Esophagus squamous epithelium (tissue), 4 donors: ENCODE results near the gene CDYL.

ENCODE experiments used
- CTCF ChIP-seq, 6 experiments: fragments of 450-650 bp in 4 of 6; fragments of 200-600 bp in 2 of 6; sonication (generic) in 2 of 6; IDR thresholded peaks; one replicate each; pipeline ENCODE4 v1.5.1; 2016 to 2019; ENCODE audit warnings: antibody characterized with exemption in 6 of 6, mild to moderate bottlenecking in 4 of 6, moderate library complexity in 4 of 6
- POLR2A ChIP-seq, 4 donors: fragments of 450-650 bp; IDR thresholded peaks; one replicate each; pipeline ENCODE4 v1.6.1; 2017; ENCODE audit warnings: antibody characterized with exemption in 4 of 4, mild to moderate bottlenecking in 4 of 4, moderate library complexity in 3 of 4

- TF ChIP-seq CTCF (IDR thresholded peaks at IDR 0.05) (no peak), POLR2A (IDR thresholded peaks at IDR 0.05) (no peak)
These were observed 146.9 kb downstream of the CDYL start for GRCh38 chr6:4923081-4923480.
